ENCODE results near the gene SNX24.

Gene SNX24

GRCh38 chr5:123035360-123035917 is 190.0 kb downstream of the SNX24 start:
- DNase-seq: peak; percentile 7

GRCh38 chr5:123035918-123036390 is 190.5 kb downstream of the SNX24 start:
- DNase-seq: no peak

- peak; percentile 16 for DNase-seq
Observed at GRCh38 chr5:123036391-123037103, 191.1 kb downstream of the SNX24 start, which contains the start of gene PPIC. PPIC (minus strand) TSS chr5:123036725; CDS start chr5:123036625, 100 bp downstream.

- DNase-seq: no peak
Observed at GRCh38 chr5:123037104-123037418, 191.6 kb downstream of the SNX24 start.

GRCh38 chr5:123039673-123040072 is 194.3 kb downstream of the SNX24 start:
- no peak for DNase-seq

GRCh38 chr5:123044926-123045617 is 199.7 kb downstream of the SNX24 start:
- no peak for DNase-seq

- DNase-seq: no peak
Observed at GRCh38 chr5:123046222-123046621, 200.8 kb downstream of the SNX24 start.

GRCh38 chr5:123047706-123048105 is 202.3 kb downstream of the SNX24 start:
- DNase-seq: no peak

GRCh38 chr5:123051206-123051605 is 205.8 kb downstream of the SNX24 start:
- no peak for DNase-seq

Data from activated CD4-positive, alpha-beta T cell treated with anti-CD3 and anti-CD28 coated beads, Interleukin-10, Interleukin-2, amounts not matched to agents 100 ng/mL and 50 ng/mL, durations not matched to agents 16 hours and 8 hours (primary cell).